ENCODE data around the gene PPP1R8. TPM values are rescaled to one million over a fixed set of nuclear protein-coding genes. Genes with fewer than 3 reads are reported as not detected.

Gene PPP1R8
- total RNA-seq, 2 donors from 2014 or later, result 45.0 to 48.1 TPM

GRCh38 chr1:27862004-27862403 lies 31.4 kb downstream of the PPP1R8 start:
- Histone ChIP-seq H3K27me3 (ENCODE audit: control insufficient read depth, insufficient read depth, low read length, poor library complexity, severe bottlenecking) (no peaks in the 10 kb centered on the region), H3K9me3 (ENCODE audit: control insufficient read depth, low read length) (no peaks in the 10 kb centered on the region), H3K4me1 (ENCODE audit: control insufficient read depth, insufficient read depth, low read length) (no peaks in the 10 kb centered on the region), H3K36me3 (ENCODE audit: control insufficient read depth, insufficient read depth, low read length) (no peaks in the 10 kb centered on the region), H3K27ac (ENCODE audit: low read depth, low read length) (no peak overlapping the region), H3K4me3 (ENCODE audit: low read length) (no peak overlapping the region), H3K9ac (ENCODE audit: extremely low read depth, low read length, poor library complexity, severe bottlenecking) (no peak overlapping the region)
- Mint-ChIP-seq H3K4me1 (peaks cover 9% of the 10 kb centered on the region), H3K36me3 (ENCODE audit: low read depth) (no peaks in the 10 kb centered on the region), H3K27ac (no peak overlapping the region), H3K9me3 (no peaks in the 10 kb centered on the region), H3K27me3 (ENCODE audit: insufficient read depth) (no peaks in the 10 kb centered on the region), H3K4me3 (no peak overlapping the region)
- WGBS, 2 experiments (ENCODE audit: insufficient coverage in 1 of 2, insufficient read length in 1 of 2), result 94 to 100% methylated on average over 2 to 3 of the region's 3 CpGs
- no peak for DNase-seq
- TF ChIP-seq CTCF (conservative IDR thresholded peaks at IDR 0.05), result no peak

- no peaks in the 10 kb centered on the region for H3K27me3 ChIP-seq (ENCODE audit: control insufficient read depth, insufficient read depth, low read length, poor library complexity, severe bottlenecking)
- H3K36me3 ChIP-seq (ENCODE audit: control insufficient read depth, insufficient read depth, low read length), result no peaks in the 10 kb centered on the region
- WGBS, 2 experiments (ENCODE audit: insufficient coverage in 1 of 2, insufficient read length in 1 of 2), result 90 to 97% methylated on average over 6 to 9 of the region's 9 CpGs
- no peak for TF ChIP-seq CTCF (conservative IDR thresholded peaks at IDR 0.05)
- Mint-ChIP-seq H3K9me3 (no peaks in the 10 kb centered on the region), H3K27ac (no peak overlapping the region), H3K4me1 (peaks cover 9% of the 10 kb centered on the region), H3K36me3 (ENCODE audit: low read depth) (no peaks in the 10 kb centered on the region), H3K4me3 (no peak overlapping the region), H3K27me3 (ENCODE audit: insufficient read depth) (no peaks in the 10 kb centered on the region)
- H3K4me3 ChIP-seq (ENCODE audit: low read length), result no peak overlapping the region
- H3K9ac ChIP-seq (ENCODE audit: extremely low read depth, low read length, poor library complexity, severe bottlenecking), result no peak overlapping the region
- DNase-seq, result no peak
- no peaks in the 10 kb centered on the region for H3K4me1 ChIP-seq (ENCODE audit: control insufficient read depth, insufficient read depth, low read length)
- H3K27ac ChIP-seq (ENCODE audit: low read depth, low read length), result no peak overlapping the region
- H3K9me3 ChIP-seq (ENCODE audit: control insufficient read depth, low read length), result no peaks in the 10 kb centered on the region
Observed at GRCh38 chr1:27862671-27863537, 32.3 kb downstream of the PPP1R8 start.

- Histone ChIP-seq H3K27ac (ENCODE audit: low read depth, low read length) (no peak overlapping the region), H3K9ac (ENCODE audit: extremely low read depth, low read length, poor library complexity, severe bottlenecking) (no peak overlapping the region), H3K9me3 (ENCODE audit: control insufficient read depth, low read length) (no peaks in the 10 kb centered on the region), H3K4me3 (ENCODE audit: low read length) (no peak overlapping the region), H3K36me3 (ENCODE audit: control insufficient read depth, insufficient read depth, low read length) (no peaks in the 10 kb centered on the region), H3K27me3 (ENCODE audit: control insufficient read depth, insufficient read depth, low read length, poor library complexity, severe bottlenecking) (no peaks in the 10 kb centered on the region), H3K4me1 (ENCODE audit: control insufficient read depth, insufficient read depth, low read length) (no peaks in the 10 kb centered on the region)
- no peak for TF ChIP-seq CTCF (conservative IDR thresholded peaks at IDR 0.05)
- H3K36me3 Mint-ChIP-seq (ENCODE audit: low read depth), result no peaks in the 10 kb centered on the region
- H3K9me3 Mint-ChIP-seq, result no peaks in the 10 kb centered on the region
- H3K27me3 Mint-ChIP-seq (ENCODE audit: insufficient read depth), result no peaks in the 10 kb centered on the region
- H3K27ac Mint-ChIP-seq, result no peak overlapping the region
- WGBS, 2 experiments (ENCODE audit: insufficient coverage in 1 of 2, insufficient read length in 1 of 2), result 91 to 100% methylated on average over 1 of the region's 1 CpG
- no peak for DNase-seq
- H3K4me1 Mint-ChIP-seq, result peaks cover 9% of the 10 kb centered on the region
- no peak overlapping the region for H3K4me3 Mint-ChIP-seq
Observed at GRCh38 chr1:27863538-27863915, 32.9 kb downstream of the PPP1R8 start.
